Small intestine (tissue), 16 donors: ENCODE measurements around the gene HAS3. TPM values are rescaled to one million over a fixed set of nuclear protein-coding genes. Genes with fewer than 3 reads are reported as not detected.
"Not testable (repeated sequence)": the region's sequence is repeated elsewhere in the genome, so short reads cannot be mapped to it uniquely, and the experiment has no call there.

Experiments used
- DNase-seq, 2 donors: peaks; one replicate each; pipeline versions ENCODE4 v3.0.0 to v3.0.0-alpha.2; 2013
- FAIRE-seq: peaks from 2 replicates; lab custom pipeline; 2012; peaks lifted over from hg19 to GRCh38; lab: Jason Lieb, UNC
- H3K27ac ChIP-seq, 3 donors: one replicate each; pipeline ENCODE4 v1.5.1; 2013; ENCODE audit warnings: low read length in 2 of 3, mild to moderate bottlenecking in 2 of 3, control low read depth in 1 of 3, inconsistent platforms in 1 of 3, low read depth in 1 of 3, moderate library complexity in 1 of 3
- H3K27me3 ChIP-seq, 3 donors: one replicate each; pipeline ENCODE4 v1.6.1; 2013; ENCODE audit warnings: low read length in 3 of 3, inconsistent platforms in 1 of 3; ENCODE audit not compliant: control insufficient read depth in 3 of 3, insufficient read depth in 3 of 3
- H3K36me3 ChIP-seq, 3 donors: one replicate each; pipeline ENCODE4 v1.6.1; 2013; ENCODE audit warnings: low read length in 3 of 3, inconsistent platforms in 1 of 3, low read depth in 1 of 3, mild to moderate bottlenecking in 1 of 3, moderate library complexity in 1 of 3; ENCODE audit not compliant: control insufficient read depth in 3 of 3, insufficient read depth in 2 of 3
- H3K4me1 ChIP-seq, 3 donors: one replicate each; pipeline ENCODE4 v1.6.1; 2013; ENCODE audit warnings: low read length in 2 of 3, inconsistent platforms in 1 of 3, low read depth in 1 of 3, mild to moderate bottlenecking in 1 of 3, moderate library complexity in 1 of 3; ENCODE audit not compliant: control insufficient read depth in 3 of 3, insufficient read depth in 2 of 3
- H3K4me3 ChIP-seq, 3 donors: one replicate each; pipeline ENCODE4 v1.5.1; 2013; ENCODE audit warnings: low read length in 3 of 3, control low read depth in 1 of 3, inconsistent platforms in 1 of 3, low read depth in 1 of 3, mild to moderate bottlenecking in 1 of 3, moderate library complexity in 1 of 3
- H3K9me3 ChIP-seq, 2 donors: one replicate each; pipeline ENCODE4 v1.6.1; 2013; ENCODE audit warnings: low read depth in 1 of 2, low read length in 1 of 2; ENCODE audit not compliant: control insufficient read depth in 2 of 2, insufficient read depth in 1 of 2
- whole genome bisulfite sequencing, 3 donors: extraction: QIAGEN DNeasy Blood & Tissue Kit; methylation state at CpG; one replicate each; pipeline ENCODE4 v1.1.7; 2013; 5-methylcytosine and 5-hydroxymethylcytosine counted together
- long read RNA-seq, 10 donors: transcript quantifications; one replicate each; lab custom pipeline, GENCODE V29; 2026
- polyA plus RNA-seq, 4 donors: library from polyadenylated mRNA; stranded (reverse) in 3 of 4; unstranded in 1 of 4; fragments of 200-250 nt in 3 of 4; fragments of 120-200 nt in 1 of 4; gene quantifications; one replicate each; pipeline versions ENCODE4 v1.2.1 to v1.2.3, GENCODE V29; 2013
- donor health status: healthy with polysubstance abuse.
- donor health status: control.
- donor health status: control.
- donor health status: Bipolar disorder and iron deficiency.
- donor health status: healthy.

The HAS3 gene
- 1 to 10 TPM in 2 of 4 donors, under 1 TPM in 2; 0.67 to 5.3 (median 0.94) TPM for polyA plus RNA-seq
- long read RNA-seq, donor 1 = 0 reads
- long read RNA-seq, donor 2, partial matches to known transcripts = 8 of 8 reads
- long read RNA-seq, donor 2, other reads (novel, unspliced or antisense) = 0 of 8 reads
- long read RNA-seq, donor 3 = 0 reads
- long read RNA-seq, donor 4 = 0 reads
- long read RNA-seq, donor 5 = 0 reads
- long read RNA-seq, donor 6 = 0 reads
- long read RNA-seq, donor 7 = 0 reads
- long read RNA-seq, donor 8 = 0 reads
- long read RNA-seq, donor 9 = 0 reads
- long read RNA-seq, donor 10 = 0 reads

- DNase-seq (peak; percentile 65 to 82), FAIRE-seq (no peak)
- H3K27me3 ChIP-seq = peaks cover 0 to 28% (median 2%) of the 10 kb centered on the region in 3 donors
- peaks cover 0 to 14% (median 14%) of the 10 kb centered on the region in 3 donors for H3K4me1 ChIP-seq
- peaks cover 0 to 16% (median 6%) of the 10 kb centered on the region in 3 donors for H3K36me3 ChIP-seq
- no peaks in the 10 kb centered on the region for H3K9me3 ChIP-seq
- H3K4me3 ChIP-seq = peak within 1 kb of the TSS; percentile 37 to 54 (median 46)
- H3K27ac ChIP-seq = peak within 1 kb of the TSS in 1 of 3 donors; percentile 32
- 0 to 1% (median 0%) methylated on average over 45 to 80 of the region's 80 CpGs for WGBS, 3 donors
Observed at GRCh38 chr16:69105501-69106361, at the start of gene HAS3. TSS of gene HAS3 (plus strand) at chr16:69105653. CDS start at chr16:69109396, 3,743 bp downstream.

GRCh38 chr16:69055980-69056379 is 49.5 kb upstream of the HAS3 start:
- Histone ChIP-seq H3K36me3 (no peaks in the 10 kb centered on the region), H3K4me1 (no peaks in the 10 kb centered on the region), H3K4me3 (no peak overlapping the region), H3K27me3 (no peaks in the 10 kb centered on the region), H3K9me3 (no peaks in the 10 kb centered on the region), H3K27ac (no peak overlapping the region)
- FAIRE-seq (no peak), DNase-seq (no peak)
- WGBS, 3 donors = 88 to 100% methylated on average over 1 of the region's 1 CpG; no CpG with 5 or more reads in 1 of the 3 donors

GRCh38 chr16:69056421-69056820 is 49.0 kb upstream of the HAS3 start:
- H3K4me3 ChIP-seq = no peak overlapping the region
- H3K4me1 ChIP-seq = no peaks in the 10 kb centered on the region
- H3K36me3 ChIP-seq = no peaks in the 10 kb centered on the region
- WGBS, 3 donors = 82 to 88% (median 84%) methylated on average over 3 of the region's 3 CpGs
- H3K9me3 ChIP-seq = no peaks in the 10 kb centered on the region
- DNase-seq = no peak
- H3K27ac ChIP-seq = no peak overlapping the region
- H3K27me3 ChIP-seq = no peaks in the 10 kb centered on the region
- FAIRE-seq = no peak

GRCh38 chr16:69057400-69058378 is 47.8 kb upstream of the HAS3 start:
- no peaks in the 10 kb centered on the region for H3K4me1 ChIP-seq
- DNase-seq = no peak
- WGBS, 3 donors = 69 to 81% (median 76%) methylated on average over 11 of the region's 11 CpGs
- no peaks in the 10 kb centered on the region for H3K27me3 ChIP-seq
- H3K27ac ChIP-seq = no peak overlapping the region
- no peak overlapping the region for H3K4me3 ChIP-seq
- no peak for FAIRE-seq
- no peaks in the 10 kb centered on the region for H3K36me3 ChIP-seq
- no peaks in the 10 kb centered on the region for H3K9me3 ChIP-seq

- not testable (repeated sequence) for H3K27ac ChIP-seq, H3K36me3 ChIP-seq, DNase-seq, H3K27me3 ChIP-seq, H3K9me3 ChIP-seq, H3K4me1 ChIP-seq, H3K4me3 ChIP-seq, FAIRE-seq
- 93 to 99% (median 97%) methylated on average over 8 of the region's 8 CpGs for WGBS, 3 donors
Observed at GRCh38 chr16:69063491-69063890, 42.0 kb upstream of the HAS3 start.

GRCh38 chr16:69064124-69064763 is 41.2 kb upstream of the HAS3 start:
- no peaks in the 10 kb centered on the region for H3K9me3 ChIP-seq
- no peak overlapping the region for H3K27ac ChIP-seq
- no peak overlapping the region for H3K4me3 ChIP-seq
- WGBS, 3 donors = 92 to 100% (median 93%) methylated on average over 2 of the region's 2 CpGs
- DNase-seq (no peak), FAIRE-seq (no peak)
- no peaks in the 10 kb centered on the region for H3K4me1 ChIP-seq
- H3K36me3 ChIP-seq = no peaks in the 10 kb centered on the region
- no peaks in the 10 kb centered on the region for H3K27me3 ChIP-seq

GRCh38 chr16:69064764-69065313 is 40.6 kb upstream of the HAS3 start:
- no peak for FAIRE-seq
- no peak for DNase-seq
- Histone ChIP-seq H3K4me3 (no peak overlapping the region), H3K27me3 (no peaks in the 10 kb centered on the region), H3K9me3 (no peaks in the 10 kb centered on the region), H3K36me3 (no peaks in the 10 kb centered on the region), H3K4me1 (no peaks in the 10 kb centered on the region), H3K27ac (no peak overlapping the region)
- WGBS, 3 donors = 69 to 94% (median 87%) methylated on average over 6 of the region's 6 CpGs
